Measurements from ENCODE around the gene TSPAN15.

TSPAN15 gene

GRCh38 chr10:69451209-69451783 lies at the start of gene TSPAN15:
TSS of gene TSPAN15 (plus strand) at chr10:69451465. CDS start at chr10:69451595, 130 bp downstream.
- peak; percentile 64 for DNase-seq (ENCODE audit: low read depth)

GRCh38 chr10:69402386-69402785 lies 48.9 kb upstream of the TSPAN15 start:
- DNase-seq (ENCODE audit: low read depth), result no peak

DNA sequence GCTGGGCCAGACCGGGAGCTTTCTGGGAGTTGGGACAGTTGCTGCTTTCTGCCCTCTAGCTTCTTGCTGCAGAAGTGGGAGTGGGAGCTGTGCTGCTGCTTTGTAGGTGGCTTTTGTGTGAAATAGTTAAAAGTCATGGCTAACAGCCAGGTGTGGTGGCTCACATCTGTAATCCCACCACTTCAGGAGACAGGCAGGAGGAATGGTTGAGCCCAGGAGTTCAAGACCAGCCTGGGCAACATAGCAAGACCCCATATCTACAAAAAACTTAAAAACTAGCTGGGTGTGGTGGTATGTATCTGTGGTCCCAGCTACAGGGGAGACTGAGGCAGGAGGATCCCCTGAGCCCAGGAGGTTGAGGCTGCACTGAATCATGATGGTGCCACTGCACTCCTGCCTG lies 48.2 kb upstream of the TSPAN15 start:
- DNase-seq (ENCODE audit: low read depth), result no peak

DNA sequence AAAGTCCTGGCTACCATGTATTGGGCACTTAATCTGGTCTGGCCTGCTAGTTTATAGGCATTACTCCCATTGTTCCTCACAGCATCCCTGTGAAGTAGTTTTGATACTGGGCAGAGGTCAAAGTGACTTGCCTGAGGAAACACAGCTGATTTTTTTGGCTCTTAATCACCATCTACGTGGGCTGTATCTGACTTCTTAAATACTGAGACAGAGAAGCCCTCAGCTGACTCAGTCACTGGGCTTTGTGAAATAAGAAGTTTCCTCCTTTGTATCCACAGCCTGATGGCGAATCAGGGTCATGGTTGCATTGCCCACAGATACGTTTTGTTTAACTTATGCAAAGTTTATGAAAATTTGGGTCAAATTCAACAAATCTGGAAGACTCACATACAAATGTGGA lies 47.7 kb upstream of the TSPAN15 start:
- DNase-seq (ENCODE audit: low read depth), result peak; percentile 82

DNA sequence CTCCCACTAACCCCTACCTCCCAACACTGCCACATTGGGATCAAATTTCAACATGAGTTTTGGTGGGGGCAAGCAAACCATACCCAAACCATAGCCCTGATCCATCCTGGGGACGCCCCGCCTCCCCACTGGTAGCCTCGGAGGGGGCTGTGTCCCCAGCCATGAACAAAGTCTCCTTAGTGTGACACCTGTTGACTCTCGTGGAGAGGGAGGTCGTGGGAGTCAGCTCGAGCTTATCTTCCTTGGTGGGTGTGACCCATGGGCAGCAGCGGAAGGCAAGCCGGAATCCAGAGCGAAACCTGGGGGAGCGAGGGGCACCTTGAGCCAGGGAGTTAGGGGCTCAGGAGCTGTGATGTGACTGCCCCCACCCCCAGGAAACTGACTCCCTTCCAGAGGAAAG lies 46.5 kb upstream of the TSPAN15 start:
- DNase-seq (ENCODE audit: low read depth), result no peak

GRCh38 chr10:69405221-69405620 lies 46.0 kb upstream of the TSPAN15 start:
- DNase-seq (ENCODE audit: low read depth), result no peak

DNA sequence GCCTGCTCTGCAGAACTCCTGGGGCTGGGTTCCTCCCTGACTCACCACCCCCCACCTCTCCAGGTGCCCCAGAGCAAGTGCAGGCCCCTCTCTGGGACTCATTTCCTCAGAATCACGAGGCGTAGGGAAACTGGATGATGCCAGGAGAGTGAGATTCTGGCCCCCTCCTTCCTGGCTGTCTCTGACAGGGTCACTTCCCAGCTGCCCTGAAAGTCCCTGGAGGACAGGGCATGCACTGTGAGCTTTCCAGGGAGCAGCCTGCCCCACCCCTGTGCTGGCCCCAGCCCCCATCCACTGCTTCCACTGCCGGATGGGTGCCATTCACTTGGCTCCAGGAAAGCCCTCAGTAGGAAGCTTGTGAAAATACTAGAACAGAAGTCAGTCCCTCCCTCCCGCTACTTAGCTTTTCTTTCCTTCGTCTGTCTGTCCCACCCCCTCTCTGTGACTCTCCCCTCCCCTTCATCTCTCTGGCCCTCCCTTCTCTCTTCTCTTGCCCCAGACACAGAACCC lies 44.9 kb upstream of the TSPAN15 start:
- no peak for DNase-seq (ENCODE audit: low read depth)

GRCh38 chr10:69406816-69407580 lies 44.3 kb upstream of the TSPAN15 start:
- DNase-seq (ENCODE audit: low read depth), result no peak

GRCh38 chr10:69407621-69408301 lies 43.5 kb upstream of the TSPAN15 start:
- DNase-seq (ENCODE audit: low read depth), result peak; percentile 14

DNA sequence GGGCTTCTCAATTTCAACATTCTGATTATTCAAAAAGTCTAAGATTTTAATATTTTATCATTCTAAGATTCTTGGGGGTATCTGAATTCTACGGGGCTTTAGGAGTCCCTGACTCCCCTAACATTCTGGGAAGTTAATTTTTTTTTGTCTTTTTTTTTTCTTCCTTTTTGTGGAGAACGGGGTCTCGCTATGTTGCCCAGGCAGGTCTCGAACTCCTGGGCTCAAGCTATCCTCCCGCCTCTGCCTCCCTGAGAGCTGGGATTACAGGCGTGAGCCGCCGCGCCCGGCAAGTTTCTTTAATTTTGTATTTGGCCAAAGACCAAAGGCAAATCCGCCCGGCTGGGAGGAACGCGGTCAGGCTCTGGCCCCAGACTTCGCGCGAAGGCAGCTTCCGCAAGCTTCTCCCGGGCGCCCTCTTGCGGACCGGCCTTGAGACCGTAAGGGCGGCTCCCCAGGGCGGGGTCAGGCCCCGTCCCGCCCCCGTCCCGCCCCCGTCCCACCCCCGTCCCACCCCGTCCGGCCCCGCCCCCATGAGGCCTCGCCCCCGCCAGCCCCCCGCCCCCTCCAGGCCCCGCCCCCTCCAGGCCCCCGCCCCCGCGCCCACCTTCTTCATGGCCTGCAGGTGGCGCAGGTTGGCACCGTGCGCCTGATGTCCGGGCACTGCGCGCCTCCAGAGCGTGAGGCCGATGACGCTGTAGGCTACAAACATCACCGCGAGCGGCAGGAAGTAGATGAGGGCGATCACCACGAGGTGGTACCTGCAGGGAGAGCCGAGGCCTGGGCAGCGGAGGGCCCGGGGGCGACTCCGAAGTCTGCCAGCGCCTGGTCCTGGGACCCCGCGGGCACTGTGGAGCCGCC lies 42.7 kb upstream of the TSPAN15 start:
- peak; percentile 86 for DNase-seq (ENCODE audit: low read depth)

- DNase-seq (ENCODE audit: low read depth), result no peak
Measured at GRCh38 chr10:69409176-69409495, 42.1 kb upstream of the TSPAN15 start.

DNA sequence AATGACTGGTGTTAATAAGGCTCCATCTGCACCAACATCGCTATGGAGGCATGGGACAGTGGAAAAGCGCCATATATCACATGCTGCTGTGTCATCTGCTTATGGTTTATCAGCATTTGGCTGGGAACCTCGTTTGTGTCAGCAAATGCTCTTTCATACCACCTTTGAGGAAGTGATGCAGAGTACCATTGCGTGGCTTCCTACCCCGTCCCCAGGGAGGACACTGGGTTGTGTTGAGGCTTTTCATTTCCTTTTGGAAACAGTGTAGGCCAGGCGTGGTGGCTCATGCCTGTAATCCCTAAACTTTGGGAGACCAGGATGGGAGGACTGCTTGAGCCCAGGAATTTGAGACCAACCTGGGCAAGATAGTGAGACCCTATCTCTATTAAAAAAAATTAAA lies 41.3 kb upstream of the TSPAN15 start:
- no peak for DNase-seq (ENCODE audit: low read depth)

DNA sequence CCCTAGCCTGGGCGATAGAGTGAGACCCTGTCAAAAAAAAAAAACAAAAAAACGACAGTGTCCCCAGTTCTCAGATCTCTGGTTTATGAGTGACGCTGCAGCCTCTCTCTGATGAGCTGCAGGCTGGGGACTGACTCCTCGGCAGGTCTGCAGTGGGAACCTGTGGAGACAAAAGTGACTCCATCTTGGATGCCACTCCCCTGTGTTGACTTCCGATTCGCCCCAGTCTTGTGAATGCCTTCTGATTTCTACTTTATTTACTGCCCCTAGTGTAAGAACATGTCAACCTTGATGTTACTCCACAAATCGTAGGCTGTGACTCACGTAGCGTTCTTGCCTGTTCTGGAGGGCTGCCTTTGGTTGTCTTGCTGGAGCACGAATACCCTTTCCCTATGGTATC lies 40.8 kb upstream of the TSPAN15 start:
- DNase-seq (ENCODE audit: low read depth), result peak; percentile 10

GRCh38 chr10:69411476-69411875 lies 39.8 kb upstream of the TSPAN15 start:
- DNase-seq (ENCODE audit: low read depth), result peak; percentile 49

- DNase-seq (ENCODE audit: low read depth), result no peak
Measured at GRCh38 chr10:69412232-69412790, 39.0 kb upstream of the TSPAN15 start.

DNA sequence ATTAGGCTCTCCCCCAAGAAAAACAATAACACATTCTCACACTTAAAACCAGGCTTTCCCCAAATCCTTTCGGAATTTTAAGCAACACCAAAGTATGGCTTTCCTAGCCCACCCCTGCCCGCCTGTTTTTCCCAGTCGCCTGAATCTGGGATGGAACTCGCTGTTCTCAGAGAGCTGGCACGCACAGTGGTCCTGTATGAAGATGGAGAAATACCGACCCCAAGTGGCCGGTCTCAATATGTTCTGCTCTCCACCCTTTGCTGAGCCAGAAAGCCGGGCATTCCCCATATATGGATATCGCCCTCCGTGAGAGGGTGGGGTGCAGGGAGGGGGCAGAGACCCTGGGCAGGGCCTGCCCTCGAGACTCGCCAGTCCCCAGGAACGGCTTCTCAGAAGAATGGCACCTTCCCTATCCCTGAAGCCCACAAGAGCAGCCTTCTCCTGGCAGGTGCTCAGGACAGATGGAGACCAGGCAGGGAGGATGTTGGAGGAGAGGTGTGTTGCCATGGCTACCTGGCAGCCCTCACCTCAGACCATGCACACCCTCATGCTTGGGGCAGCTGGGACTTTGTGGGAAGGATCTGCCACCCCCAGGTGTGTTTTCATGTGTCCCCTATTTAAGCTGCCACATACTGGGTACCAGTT lies 37.9 kb upstream of the TSPAN15 start:
- peak; percentile 54 for DNase-seq (ENCODE audit: low read depth)

DNA sequence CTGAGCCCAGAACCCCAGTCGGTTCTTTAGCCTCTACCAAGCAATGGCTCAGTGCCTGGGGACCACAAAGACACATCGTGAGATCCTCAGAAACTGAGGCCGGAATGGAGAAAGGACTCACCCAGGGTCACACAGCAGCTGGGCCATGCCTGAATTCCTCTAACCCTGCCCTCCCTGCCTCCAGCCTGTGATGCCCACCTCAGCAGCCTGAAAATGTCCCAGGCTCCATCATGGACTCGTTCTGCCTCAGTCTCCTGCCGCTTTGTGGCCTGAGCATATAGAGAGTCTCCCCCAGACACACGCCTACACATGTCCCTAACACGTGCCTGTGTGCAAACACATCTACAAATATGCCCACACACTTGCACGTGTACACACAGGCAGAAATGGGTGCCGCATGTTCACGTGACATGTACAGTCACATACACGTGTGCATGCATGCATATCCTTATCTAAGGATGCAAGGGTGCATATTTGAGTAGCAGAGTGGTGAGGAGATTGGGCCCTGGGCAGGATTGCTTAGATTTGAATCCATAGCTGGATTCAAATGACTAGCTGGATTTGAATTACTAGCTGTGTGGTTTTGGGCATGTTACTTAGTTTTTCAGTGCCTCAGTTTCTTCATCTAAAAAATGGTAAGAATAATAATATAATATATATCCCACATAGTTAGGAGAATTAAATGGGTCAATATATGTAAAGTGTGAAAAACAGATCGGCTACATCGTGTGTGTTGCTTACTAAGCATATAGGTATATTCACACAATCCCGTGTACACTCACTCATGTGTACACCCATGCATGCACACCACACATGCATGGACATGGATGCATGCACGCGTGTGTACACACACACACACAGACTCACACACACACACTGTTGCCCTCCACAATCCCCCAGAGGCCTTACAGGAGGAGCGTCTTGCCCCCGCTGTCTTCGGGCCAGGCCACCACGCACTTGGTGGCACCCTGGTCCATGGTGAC lies 36.9 kb upstream of the TSPAN15 start:
- DNase-seq (ENCODE audit: low read depth), result no peak

DNA sequence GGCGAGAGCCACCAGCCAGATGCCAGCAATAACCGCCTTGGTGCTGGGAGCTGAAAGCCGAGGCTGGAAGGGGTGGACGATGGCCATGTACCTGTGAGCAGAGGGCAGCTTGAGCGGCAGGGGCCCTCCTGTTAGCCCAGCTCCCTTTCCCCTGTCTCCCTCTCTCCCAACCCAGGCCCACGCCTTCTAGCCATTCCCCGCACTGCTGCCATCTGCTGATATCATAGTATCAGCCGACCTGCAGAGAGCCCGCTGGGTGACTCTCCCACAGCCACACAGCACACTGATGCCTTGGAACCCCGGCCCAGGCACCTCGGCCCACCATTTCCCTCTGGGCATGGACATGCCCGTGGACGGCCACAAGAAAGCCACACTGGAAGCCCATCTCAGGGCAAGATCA lies 36.2 kb upstream of the TSPAN15 start:
- no peak for DNase-seq (ENCODE audit: low read depth)

- no peak for DNase-seq (ENCODE audit: low read depth)
Measured at GRCh38 chr10:69415951-69416350, 35.3 kb upstream of the TSPAN15 start.

DNA sequence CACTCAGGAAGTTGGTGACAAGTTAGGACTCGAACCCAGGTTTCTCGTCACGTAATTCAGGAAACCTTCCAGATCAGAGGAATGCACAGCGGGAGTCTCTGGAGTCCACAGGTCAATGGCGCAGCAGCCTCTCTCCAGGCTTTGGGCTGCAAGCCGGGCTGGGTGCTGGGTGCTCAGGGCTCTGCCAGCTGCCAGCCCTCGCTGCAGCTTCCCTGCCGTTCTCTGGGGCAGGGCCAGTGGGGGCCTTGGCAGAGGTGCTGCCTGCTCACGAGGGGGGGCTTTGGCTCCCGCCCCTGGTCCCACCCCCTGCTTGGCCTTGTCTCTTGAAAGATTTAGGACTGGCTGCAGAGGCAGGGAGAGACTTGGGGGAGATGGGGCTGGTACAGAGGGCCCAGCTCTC lies 34.6 kb upstream of the TSPAN15 start, which contains the start of gene TACR2:
TSS of gene TACR2 (minus strand) at position 224 of the 400 bp plus-strand sequence. CDS start 595 bp downstream, outside the sequence.
- no peak for DNase-seq (ENCODE audit: low read depth)

Measured in amniotic epithelial cell (primary cell).